ENCODE measurements around the gene IL4I1. TPM values are rescaled to one million over a fixed set of nuclear protein-coding genes. Genes with fewer than 3 reads are reported as not detected.

The IL4I1 gene
- total and polyA plus RNA-seq, 2 of the 8 experiments (the other 6 are each of a cell fraction or from before 2014, with no cell fraction given): 0.41 to 0.76 TPM

DNA sequence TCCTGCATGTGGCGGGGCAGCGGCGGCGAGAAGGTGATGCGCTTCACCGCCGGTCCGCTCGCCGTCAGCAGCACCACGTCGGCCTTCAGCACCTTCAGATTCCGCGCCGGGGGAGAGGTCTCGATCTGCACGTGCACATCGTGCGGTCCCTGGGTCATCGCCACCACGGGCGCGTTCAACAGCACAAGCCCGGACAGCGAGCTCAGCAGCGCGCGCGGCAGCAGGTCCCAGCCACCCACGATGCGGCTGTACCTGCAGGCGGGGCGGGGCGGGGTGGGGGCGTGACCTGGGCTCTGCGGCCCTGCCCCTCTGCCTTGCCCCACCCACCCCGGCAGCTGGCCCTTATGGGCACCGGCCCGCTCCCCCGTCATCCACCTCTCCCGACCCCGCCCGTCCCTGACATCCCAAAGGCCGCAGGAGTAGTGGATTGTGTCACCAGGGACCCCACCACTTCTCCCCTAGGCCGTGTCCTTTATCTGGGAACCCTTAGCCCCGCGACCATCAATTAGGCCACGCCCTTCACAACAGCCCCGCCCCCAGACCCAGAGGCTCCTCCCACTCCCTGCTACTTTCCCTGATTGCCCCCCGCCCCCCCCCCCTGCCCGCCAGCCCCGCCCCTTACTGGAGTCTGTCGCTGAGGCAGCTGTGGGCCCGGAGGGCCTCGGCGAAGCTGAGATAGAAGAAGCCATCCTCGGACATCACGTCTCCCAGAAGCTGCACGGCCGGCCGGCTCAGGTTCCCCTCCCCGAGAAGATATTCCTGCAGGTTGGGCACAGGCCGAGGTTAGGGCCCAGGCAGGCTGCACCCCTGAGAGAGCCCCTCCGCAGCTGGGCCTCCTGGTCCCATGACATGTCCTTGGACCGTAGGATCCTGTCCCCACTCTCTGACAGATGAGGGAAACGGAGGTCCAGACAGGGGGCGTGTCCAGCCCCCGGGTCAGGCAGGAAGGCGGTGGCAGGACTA, 6.1 kb downstream of the IL4I1 start (continued):
- no peak for TF ChIP-seq CHD7 (IDR thresholded peaks at IDR 0.05; ENCODE audit: insufficient replicate concordance, low read length)
- no peak for TF ChIP-seq RXRA (IDR thresholded peaks at IDR 0.05; ENCODE audit: insufficient read depth, low read depth, low read length)
- TF ChIP-seq CTBP2 (IDR thresholded peaks at IDR 0.05; ENCODE audit: borderline replicate concordance, insufficient read depth, insufficient read length, low read length): no peak
- no peak for TF ChIP-seq EP300 (IDR thresholded peaks at IDR 0.05; ENCODE audit: borderline replicate concordance in 1 of 2, low read depth in 2 of 2, low read length in 2 of 2)
- TF ChIP-seq CEBPB (IDR thresholded peaks at IDR 0.05; ENCODE audit: low read depth, low read length): no peak
- no peak for TF ChIP-seq TAF7 (optimal IDR thresholded peaks at IDR 0.05; ENCODE audit: borderline replicate concordance, low read depth, low read length)
- no peak for TF ChIP-seq YY1 (IDR thresholded peaks at IDR 0.05; ENCODE audit: low read depth, low read length)

Data from H1 (cell line).